Type B pancreatic cell (in vitro differentiated cells): ENCODE results near the gene FLT1. TPM values are rescaled to one million over a fixed set of nuclear protein-coding genes. Genes with fewer than 3 reads are reported as not detected.

Experiments used
- DNase-seq: peaks from one replicate; pipeline ENCODE4 v3.0.0; 2021; ENCODE audit warnings: mixed read lengths; ENCODE audit not compliant: unreplicated experiment; ENCODE audit errors: extremely low spot score
- H3K27ac Mint-ChIP-seq: 2 replicates; pipeline ENCODE4 v1.8.0; 2021; ENCODE audit warnings: mild to moderate bottlenecking, mixed read lengths
- H3K27me3 Mint-ChIP-seq: 2 replicates; pipeline ENCODE4 v1.8.0; 2021; ENCODE audit warnings: mixed read lengths
- H3K36me3 Mint-ChIP-seq: 2 replicates; pipeline ENCODE4 v1.8.0; 2021; ENCODE audit warnings: mixed read lengths
- H3K4me1 Mint-ChIP-seq: one replicate; pipeline ENCODE4 v1.8.0; 2021; ENCODE audit warnings: mixed read lengths; ENCODE audit not compliant: unreplicated experiment
- H3K4me3 Mint-ChIP-seq: 2 replicates; pipeline ENCODE4 v1.8.0; 2021; ENCODE audit warnings: mild to moderate bottlenecking, mixed read lengths
- H3K9me3 Mint-ChIP-seq: 2 replicates; pipeline ENCODE4 v1.8.0; 2021; ENCODE audit warnings: mixed read lengths
- CTCF ChIP-seq: fragments of 200-600 bp; sonication (generic); conservative IDR thresholded peaks from 2 replicates; pipeline ENCODE4 v1.5.0; 2021; ENCODE audit warnings: antibody characterized with exemption, mild to moderate bottlenecking
- total RNA-seq: library from RNA; stranded (reverse); gene quantifications from 2 replicates; pipeline ENCODE4 v1.2.1, GENCODE V29; 2021; ENCODE audit warnings: low replicate concordance

Gene FLT1
- total RNA-seq, 1 donor from 2014 or later: 1.3 TPM

- Mint-ChIP-seq H3K27ac (no peak overlapping the region), H3K4me1 (no peaks in the 10 kb centered on the region), H3K4me3 (no peak overlapping the region), H3K27me3 (peaks cover 11% of the 10 kb centered on the region), H3K36me3 (no peaks in the 10 kb centered on the region), H3K9me3 (no peaks in the 10 kb centered on the region)
- no peak for DNase-seq
- no peak for TF ChIP-seq CTCF
Observed at GRCh38 chr13:28327373-28328270, 167.3 kb downstream of the FLT1 start.

- H3K27me3 Mint-ChIP-seq: peaks cover 11% of the 10 kb centered on the region
- no peak for DNase-seq
- H3K4me3 Mint-ChIP-seq: no peak overlapping the region
- no peaks in the 10 kb centered on the region for H3K36me3 Mint-ChIP-seq
- H3K9me3 Mint-ChIP-seq: no peaks in the 10 kb centered on the region
- no peak for TF ChIP-seq CTCF
- H3K27ac Mint-ChIP-seq: no peak overlapping the region
- peaks cover 5% of the 10 kb centered on the region for H3K4me1 Mint-ChIP-seq
Observed at GRCh38 chr13:28326056-28326455, 168.9 kb downstream of the FLT1 start.

GRCh38 chr13:28325022-28325421 is 169.9 kb downstream of the FLT1 start:
- Mint-ChIP-seq H3K27me3 (peaks cover 11% of the 10 kb centered on the region), H3K9me3 (no peaks in the 10 kb centered on the region), H3K27ac (no peak overlapping the region), H3K4me3 (no peak overlapping the region), H3K36me3 (no peaks in the 10 kb centered on the region), H3K4me1 (peaks cover 5% of the 10 kb centered on the region)
- TF ChIP-seq CTCF: no peak
- no peak for DNase-seq

- Mint-ChIP-seq H3K27me3 (peaks cover 11% of the 10 kb centered on the region), H3K36me3 (no peaks in the 10 kb centered on the region), H3K9me3 (no peaks in the 10 kb centered on the region), H3K4me3 (no peak overlapping the region), H3K27ac (no peak overlapping the region), H3K4me1 (peaks cover 5% of the 10 kb centered on the region)
- no peak for DNase-seq
- TF ChIP-seq CTCF: peak; percentile 83
Observed at GRCh38 chr13:28324181-28324789, 170.6 kb downstream of the FLT1 start.

- H3K4me1 Mint-ChIP-seq: peaks cover 5% of the 10 kb centered on the region
- no peaks in the 10 kb centered on the region for H3K36me3 Mint-ChIP-seq
- no peak for TF ChIP-seq CTCF
- no peaks in the 10 kb centered on the region for H3K9me3 Mint-ChIP-seq
- H3K27ac Mint-ChIP-seq: no peak overlapping the region
- DNase-seq: no peak
- no peak overlapping the region for H3K4me3 Mint-ChIP-seq
- H3K27me3 Mint-ChIP-seq: peaks cover 6% of the 10 kb centered on the region
Observed at GRCh38 chr13:28322256-28322905, 172.5 kb downstream of the FLT1 start.
